Mononuclear cell (primary cell): ENCODE measurements around the gene LDAH. TPM values are rescaled to one million over a fixed set of nuclear protein-coding genes. Genes with fewer than 3 reads are reported as not detected.

Source experiments
- H3K27me3 ChIP-seq: 2 replicates; pipeline ENCODE4 v1.6.0; 2011; ENCODE audit warnings: low read length, control low read depth; ENCODE audit not compliant: insufficient read depth
- H3K4me1 ChIP-seq: 2 replicates; pipeline ENCODE4 v1.5.1; 2011; ENCODE audit warnings: mild to moderate bottlenecking, low read length, control low read depth; ENCODE audit not compliant: insufficient read depth
- H3K4me3 ChIP-seq: 2 replicates; pipeline ENCODE4 v1.5.1; 2011; ENCODE audit warnings: mild to moderate bottlenecking, low read length, moderate library complexity
- H3K9me3 ChIP-seq: 2 replicates; pipeline ENCODE4 v1.5.1; 2011; ENCODE audit warnings: low read depth, mild to moderate bottlenecking, control low read depth, low read length
- total RNA-seq: library from RNA; depleted of rRNA; stranded (reverse); fragments of >200 nt; gene quantifications from one replicate; pipeline ENCODE4 v1.2.3, GENCODE V29; 2012

LDAH gene
- total RNA-seq, 1 donor: 5.2 TPM

GRCh38 chr2:20691076-20691734 lies 131.7 kb downstream of the LDAH start:
- no peaks in the 10 kb centered on the region for H3K27me3 ChIP-seq
- no peaks in the 10 kb centered on the region for H3K4me1 ChIP-seq
- H3K4me3 ChIP-seq: no peak overlapping the region
- H3K9me3 ChIP-seq: no peaks in the 10 kb centered on the region

- Histone ChIP-seq H3K4me3 (no peak overlapping the region), H3K9me3 (no peaks in the 10 kb centered on the region), H3K27me3 (no peaks in the 10 kb centered on the region), H3K4me1 (no peaks in the 10 kb centered on the region)
These were observed 133.3 kb downstream of the LDAH start for GRCh38 chr2:20689428-20690264.

- H3K4me1 ChIP-seq: no peaks in the 10 kb centered on the region
- no peak overlapping the region for H3K4me3 ChIP-seq
- H3K27me3 ChIP-seq: no peaks in the 10 kb centered on the region
- H3K9me3 ChIP-seq: no peaks in the 10 kb centered on the region
These were observed 135.6 kb downstream of the LDAH start for GRCh38 chr2:20687260-20687832.

GRCh38 chr2:20684581-20685063 lies 138.3 kb downstream of the LDAH start:
- no peaks in the 10 kb centered on the region for H3K27me3 ChIP-seq
- no peak overlapping the region for H3K4me3 ChIP-seq
- no peaks in the 10 kb centered on the region for H3K9me3 ChIP-seq
- no peaks in the 10 kb centered on the region for H3K4me1 ChIP-seq

DNA sequence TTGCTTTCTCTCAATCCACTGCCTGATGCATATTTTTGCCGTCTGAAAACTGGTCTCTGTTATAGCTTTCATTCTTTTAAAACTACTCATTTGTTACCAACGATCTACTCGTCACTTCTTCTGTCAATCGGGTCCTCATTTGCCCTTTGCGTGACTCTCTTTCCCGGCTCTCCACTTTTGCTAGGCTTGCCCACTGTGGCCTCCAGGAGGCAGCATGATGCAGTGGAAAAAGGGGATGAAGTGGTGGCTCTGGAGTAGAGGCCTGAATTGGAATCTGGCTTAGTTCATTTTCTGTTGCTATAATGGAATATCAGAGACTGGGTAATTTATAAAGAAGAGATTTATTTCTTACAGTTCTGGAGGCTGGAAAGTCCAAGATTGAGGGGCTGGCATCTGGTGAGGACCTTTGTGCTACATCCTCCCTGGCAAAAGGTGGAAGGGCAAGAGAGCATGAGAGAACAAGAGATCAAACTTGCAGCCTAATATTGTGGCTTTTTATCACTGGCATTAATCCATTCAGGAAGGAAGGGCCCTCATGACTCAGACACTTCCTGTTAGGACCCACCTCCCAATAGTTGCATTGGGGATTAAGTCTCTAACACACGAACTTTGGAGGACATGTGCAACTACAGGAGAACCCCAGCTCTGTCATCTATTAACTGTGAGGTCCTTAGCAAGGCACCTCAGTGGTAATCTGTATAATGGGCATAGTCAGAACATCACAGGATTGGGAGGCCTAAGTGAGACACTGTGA lies 140.6 kb downstream of the LDAH start:
- no peaks in the 10 kb centered on the region for H3K27me3 ChIP-seq
- no peak overlapping the region for H3K4me3 ChIP-seq
- H3K9me3 ChIP-seq: no peaks in the 10 kb centered on the region
- H3K4me1 ChIP-seq: peaks cover 4% of the 10 kb centered on the region

GRCh38 chr2:20680744-20681375 lies 142.0 kb downstream of the LDAH start:
- no peaks in the 10 kb centered on the region for H3K27me3 ChIP-seq
- no peaks in the 10 kb centered on the region for H3K9me3 ChIP-seq
- H3K4me1 ChIP-seq: peaks cover 19% of the 10 kb centered on the region
- H3K4me3 ChIP-seq: no peak overlapping the region

DNA sequence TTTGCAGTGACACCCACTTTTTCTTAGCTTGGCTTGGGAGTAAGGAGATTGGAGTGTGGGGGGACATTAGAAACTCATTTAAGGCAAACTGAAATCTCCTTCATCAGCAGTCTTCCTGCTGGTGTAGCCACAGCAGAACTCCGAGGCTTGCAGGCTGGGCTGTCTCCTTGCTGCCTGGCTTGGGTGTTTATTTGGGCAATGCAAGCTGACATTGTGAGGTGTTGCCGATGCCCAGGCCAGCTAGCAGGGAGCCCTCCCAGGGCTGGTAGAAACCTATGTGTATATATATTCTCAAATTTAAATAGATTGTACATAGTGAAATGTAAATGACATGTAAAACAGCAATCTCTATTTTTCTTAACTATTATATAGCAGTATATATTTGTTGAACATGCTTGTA lies 144.1 kb downstream of the LDAH start:
- H3K9me3 ChIP-seq: no peaks in the 10 kb centered on the region
- H3K27me3 ChIP-seq: peaks cover 4% of the 10 kb centered on the region
- no peak overlapping the region for H3K4me3 ChIP-seq
- H3K4me1 ChIP-seq: peaks cover 24% of the 10 kb centered on the region

GRCh38 chr2:20678086-20678395 lies 144.9 kb downstream of the LDAH start:
- no peak overlapping the region for H3K4me3 ChIP-seq
- H3K27me3 ChIP-seq: peaks cover 10% of the 10 kb centered on the region
- peaks cover 24% of the 10 kb centered on the region for H3K4me1 ChIP-seq
- no peaks in the 10 kb centered on the region for H3K9me3 ChIP-seq

GRCh38 chr2:20677301-20678085 lies 145.4 kb downstream of the LDAH start:
- Histone ChIP-seq H3K9me3 (no peaks in the 10 kb centered on the region), H3K4me1 (peaks cover 24% of the 10 kb centered on the region), H3K4me3 (no peak overlapping the region), H3K27me3 (peaks cover 15% of the 10 kb centered on the region)

GRCh38 chr2:20676353-20677215 lies 146.3 kb downstream of the LDAH start:
- Histone ChIP-seq H3K4me3 (no peak overlapping the region), H3K4me1 (peaks cover 27% of the 10 kb centered on the region), H3K9me3 (no peaks in the 10 kb centered on the region), H3K27me3 (peaks cover 24% of the 10 kb centered on the region)

DNA sequence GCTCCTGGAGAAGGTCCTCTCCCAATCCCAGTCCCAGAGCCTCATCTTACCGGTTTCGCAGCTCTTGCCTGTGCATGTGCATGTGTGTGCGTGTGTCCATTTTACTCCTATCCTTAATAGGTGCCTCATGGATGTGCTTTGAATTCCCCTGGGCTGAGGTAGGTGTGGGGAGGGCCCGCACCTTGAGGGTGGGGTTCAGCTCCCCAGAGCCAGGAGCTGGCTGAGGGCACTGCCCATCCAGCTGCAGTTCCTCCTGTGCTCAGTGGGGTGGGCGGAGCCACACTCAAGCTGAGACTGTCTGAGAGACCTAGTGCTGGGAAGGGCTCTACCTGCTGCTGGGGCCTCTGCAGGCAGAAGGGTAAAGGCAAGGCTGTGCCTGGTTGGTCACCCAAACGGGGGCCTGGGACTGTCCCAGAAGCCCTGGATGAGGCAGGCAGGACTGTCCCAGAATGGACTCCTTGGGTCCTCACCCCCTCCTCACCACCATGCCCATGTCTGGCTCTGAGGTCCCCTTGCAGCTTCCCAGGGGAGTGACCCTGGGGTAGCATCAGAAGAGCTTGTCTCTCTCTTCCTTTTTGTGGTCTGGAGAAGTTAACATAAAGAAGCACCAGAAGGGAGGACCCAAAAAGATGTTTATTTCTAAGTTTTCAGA lies 147.1 kb downstream of the LDAH start:
- Histone ChIP-seq H3K4me1 (peaks cover 30% of the 10 kb centered on the region), H3K27me3 (peaks cover 30% of the 10 kb centered on the region), H3K9me3 (no peaks in the 10 kb centered on the region), H3K4me3 (no peak overlapping the region)

DNA sequence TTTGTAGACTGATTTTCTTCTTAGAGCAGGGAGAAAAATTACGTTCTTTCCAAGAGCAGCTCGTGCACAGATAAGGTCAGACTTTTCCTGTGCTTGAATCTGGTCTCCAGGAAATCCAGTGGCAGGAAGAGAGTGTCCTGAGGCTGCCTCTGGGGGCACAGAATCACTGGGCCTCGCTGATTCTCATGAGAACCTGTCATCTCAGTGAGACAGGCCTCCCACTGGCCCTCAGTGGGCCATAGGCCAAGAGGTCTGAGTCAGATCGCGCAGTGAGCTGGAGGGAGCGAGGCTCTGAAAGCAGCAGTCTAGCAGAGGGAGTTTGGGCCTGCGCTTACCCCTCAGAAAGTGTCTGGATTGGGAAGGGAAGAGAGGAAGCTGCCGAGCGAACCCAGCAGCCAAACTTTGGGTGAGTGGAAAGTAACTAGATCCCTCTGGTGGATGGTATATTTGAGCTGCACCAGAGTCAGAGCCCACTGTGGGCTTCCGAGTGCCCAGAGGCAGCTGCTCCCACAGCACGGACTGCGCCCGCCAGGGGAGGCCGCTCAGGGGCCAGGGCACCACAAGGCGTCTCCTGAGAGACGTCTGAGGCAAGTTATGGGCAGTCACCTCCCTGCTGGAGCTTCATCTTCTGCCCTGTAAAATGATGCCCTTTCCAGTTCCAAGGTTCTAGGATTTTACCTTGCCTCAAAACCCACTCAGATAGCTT lies 147.8 kb downstream of the LDAH start:
- no peak overlapping the region for H3K4me3 ChIP-seq
- no peaks in the 10 kb centered on the region for H3K9me3 ChIP-seq
- peaks cover 32% of the 10 kb centered on the region for H3K27me3 ChIP-seq
- peaks cover 34% of the 10 kb centered on the region for H3K4me1 ChIP-seq
